K562 (cell line): ENCODE measurements around the gene CTNNA3. TPM values are rescaled to one million over a fixed set of nuclear protein-coding genes. Genes with fewer than 3 reads are reported as not detected.

Source experiments
- ATF7 ChIP-seq: fragments of 450-650 bp; IDR thresholded peaks from 2 replicates; pipeline ENCODE4 v1.7.1; 2014; ENCODE audit warnings: mild to moderate bottlenecking, moderate library complexity
- CEBPB ChIP-seq: fragments of 450-650 bp; IDR thresholded peaks from 2 replicates; pipeline ENCODE4 v1.6.1; 2016; ENCODE audit warnings: missing genetic modification characterization, missing compliant biosample characterization
- DACH1 ChIP-seq: fragments of 450-650 bp; IDR thresholded peaks from 2 replicates; pipeline ENCODE4 v1.6.1; 2018; ENCODE audit not compliant: partially characterized antibody
- NFE2L1 ChIP-seq: fragments of 450-650 bp; IDR thresholded peaks from 2 replicates; pipeline ENCODE4 v1.6.1; 2016; ENCODE audit warnings: missing genetic modification characterization, low read depth, mild to moderate bottlenecking, missing compliant biosample characterization, moderate library complexity, borderline replicate concordance
- RBM25 ChIP-seq: fragments of 200-400 bp; formaldehyde crosslinking; IDR thresholded peaks from 2 replicates; pipeline ENCODE4 v1.6.1; 2018; ENCODE audit warnings: low read length, low read depth, moderate library complexity; ENCODE audit not compliant: severe bottlenecking
- ZC3H4 ChIP-seq: sonication (generic); formaldehyde crosslinking; IDR thresholded peaks from 2 replicates; pipeline ENCODE4 v1.9.0; 2021; ENCODE audit warnings: missing genetic modification reagents, borderline replicate concordance
- ZNF165 ChIP-seq: fragments of 250-450 bp; sonication (Bioruptor Pico); IDR thresholded peaks from 2 replicates; pipeline ENCODE4 v1.4.0; 2020; ENCODE audit warnings: borderline replicate concordance
- polyA plus RNA-seq, 8 experiments: library from polyadenylated mRNA; depleted of rRNA in 4 of 8; stranded (reverse) in 5 of 8; unstranded in 3 of 8; fragments of >200 nt; fragmentation: Nextera tagmentation in 2 of 8; fragmentation: Illumina TruSeq in 1 of 8; extraction: Ambion mirVana in 2 of 8; extraction: Trizol in 1 of 8; gene quantifications; 2 replicates each; pipeline versions ENCODE4 v1.2.1 to v1.2.3, GENCODE V29; 2011 to 2014; ENCODE audit warnings: inconsistent platforms in 1 of 8, missing spikeins in 1 of 8
- total RNA-seq, 7 experiments: library from RNA; depleted of rRNA in 6 of 7; stranded (reverse); fragments of >200 nt in 6 of 7; fragmentation: Illumina TruSeq in 2 of 7; extraction: Trizol in 2 of 7; gene quantifications; 2 replicates each; pipeline versions ENCODE4 v1.2.1 to v1.2.3, GENCODE V29; 2011 to 2021; ENCODE audit warnings: low replicate concordance in 1 of 7
- TF ChIP-seq, protein P1 (sequence below): fragments of 450-650 bp; formaldehyde crosslinking; IDR thresholded peaks from 2 replicates; pipeline ENCODE4 v1.4.0; 2022; ENCODE audit warnings: missing genetic modification characterization
- TF ChIP-seq, protein P2 (sequence below): fragments of 250-450 bp; sonication (Bioruptor Pico); IDR thresholded peaks from 2 replicates; pipeline ENCODE4 v1.4.0; 2020; ENCODE audit warnings: borderline replicate concordance

Gene CTNNA3
- total and polyA plus RNA-seq, 9 of the 15 experiments (the other 6 are each of a cell fraction or from before 2014, with no cell fraction given), result 0.04 TPM; not detected in 8

DNA sequence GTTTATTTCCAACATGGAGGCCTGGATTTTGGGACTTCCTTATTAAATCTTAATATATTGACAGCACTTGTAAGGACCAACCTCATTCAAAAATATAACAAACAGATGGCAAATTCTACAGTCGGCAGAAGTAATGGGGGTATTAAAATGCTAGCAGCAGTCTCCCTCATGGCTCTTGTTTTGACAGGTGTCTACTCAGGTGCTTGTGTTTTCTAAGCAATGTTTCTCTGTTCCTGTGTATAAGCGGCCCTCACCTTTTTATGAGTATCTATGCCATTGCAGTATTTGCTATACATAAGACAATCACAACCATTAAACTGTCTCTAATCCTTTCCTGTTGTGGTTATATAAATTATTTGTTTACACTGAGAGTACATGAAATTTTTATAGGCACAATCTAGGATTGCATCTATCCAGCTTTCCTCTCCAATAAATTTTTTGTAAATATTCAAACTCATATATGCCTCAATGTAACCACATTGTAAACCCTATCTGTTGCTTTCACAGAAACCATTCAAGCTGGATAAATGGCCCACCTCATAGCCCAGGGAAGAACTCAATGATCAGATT, 835.5 kb downstream of the CTNNA3 start (continued):
- TF ChIP-seq DACH1, result no peak
- TF ChIP-seq RBM25, result no peak
- no peak for TF ChIP-seq ZNF165 (CRISPR knock-in tag)
- no peak for TF ChIP-seq CEBPB (tag)
- TF ChIP-seq ZC3H4 (CRISPR knock-in tag), result no peak
- TF ChIP-seq, protein P1, sequence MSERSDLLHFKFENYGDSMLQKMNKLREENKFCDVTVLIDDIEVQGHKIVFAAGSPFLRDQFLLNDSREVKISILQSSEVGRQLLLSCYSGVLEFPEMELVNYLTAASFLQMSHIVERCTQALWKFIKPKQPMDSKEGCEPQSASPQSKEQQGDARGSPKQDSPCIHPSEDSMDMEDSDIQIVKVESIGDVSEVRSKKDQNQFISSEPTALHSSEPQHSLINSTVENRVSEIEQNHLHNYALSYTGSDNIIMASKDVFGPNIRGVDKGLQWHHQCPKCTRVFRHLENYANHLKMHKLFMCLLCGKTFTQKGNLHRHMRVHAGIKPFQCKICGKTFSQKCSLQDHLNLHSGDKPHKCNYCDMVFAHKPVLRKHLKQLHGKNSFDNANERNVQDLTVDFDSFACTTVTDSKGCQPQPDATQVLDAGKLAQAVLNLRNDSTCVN, result no peak
- no peak for TF ChIP-seq ATF7
- TF ChIP-seq, protein P2, sequence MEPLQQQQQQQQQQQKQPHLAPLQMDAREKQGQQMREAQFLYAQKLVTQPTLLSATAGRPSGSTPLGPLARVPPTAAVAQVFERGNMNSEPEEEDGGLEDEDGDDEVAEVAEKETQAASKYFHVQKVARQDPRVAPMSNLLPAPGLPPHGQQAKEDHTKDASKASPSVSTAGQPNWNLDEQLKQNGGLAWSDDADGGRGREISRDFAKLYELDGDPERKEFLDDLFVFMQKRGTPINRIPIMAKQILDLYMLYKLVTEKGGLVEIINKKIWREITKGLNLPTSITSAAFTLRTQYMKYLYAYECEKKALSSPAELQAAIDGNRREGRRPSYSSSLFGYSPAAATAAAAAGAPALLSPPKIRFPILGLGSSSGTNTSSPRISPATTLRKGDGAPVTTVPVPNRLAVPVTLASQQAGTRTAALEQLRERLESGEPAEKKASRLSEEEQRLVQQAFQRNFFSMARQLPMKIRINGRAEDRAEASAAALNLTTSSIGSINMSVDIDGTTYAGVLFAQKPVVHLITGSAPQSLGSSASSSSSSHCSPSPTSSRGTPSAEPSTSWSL (CRISPR knock-in tag), result no peak
- no peak for TF ChIP-seq NFE2L1 (tag)
